Natural killer cell (primary cell): ENCODE data around the gene NHSL2. TPM values are rescaled to one million over a fixed set of nuclear protein-coding genes. Genes with fewer than 3 reads are reported as not detected.

ENCODE experiments used
- ATAC-seq, 3 donors: fragments of 150-1000 bp in 2 of 3; fragments of 200-7000 bp in 1 of 3; cut with Tn5 transposase; 1 replicate in 1 of 3; 2 replicates in 2 of 3; pipeline ENCODE4 v1.10.0; 2021; ENCODE audit warnings: mild to moderate bottlenecking in 2 of 3, moderate library complexity in 2 of 3
- DNase-seq, 2 donors: peaks; one replicate each; pipeline versions ENCODE4 v3.0.0 to v3.0.0-alpha.2; 2013 to 2021; ENCODE audit warnings: mixed read lengths in 1 of 2
- H3K27ac ChIP-seq: one replicate; pipeline ENCODE4 v1.5.1; 2013; ENCODE audit warnings: mild to moderate bottlenecking, low read length
- H3K27me3 ChIP-seq: one replicate; pipeline ENCODE4 v1.6.1; 2013; ENCODE audit warnings: low read length; ENCODE audit not compliant: control insufficient read depth, insufficient read depth
- H3K36me3 ChIP-seq: one replicate; pipeline ENCODE4 v1.6.1; 2013; ENCODE audit warnings: low read length; ENCODE audit not compliant: control insufficient read depth, insufficient read depth
- H3K4me1 ChIP-seq: one replicate; pipeline ENCODE4 v1.6.1; 2013; ENCODE audit warnings: low read length; ENCODE audit not compliant: control insufficient read depth, insufficient read depth
- H3K4me3 ChIP-seq: one replicate; pipeline ENCODE4 v1.5.1; 2013; ENCODE audit warnings: low read length
- H3K9me3 ChIP-seq: one replicate; pipeline ENCODE4 v1.6.1; 2013; ENCODE audit warnings: low read length; ENCODE audit not compliant: control insufficient read depth, insufficient read depth
- H3K27ac Mint-ChIP-seq, 2 donors: one replicate each; pipeline ENCODE4 v1.8.0; 2022; ENCODE audit warnings: mild to moderate bottlenecking in 2 of 2, mixed read lengths in 2 of 2, moderate library complexity in 1 of 2
- H3K27me3 Mint-ChIP-seq, 2 donors: one replicate each; pipeline ENCODE4 v1.8.0; 2022; ENCODE audit warnings: low read depth in 2 of 2, mixed read lengths in 2 of 2
- H3K36me3 Mint-ChIP-seq: one replicate; pipeline ENCODE4 v1.8.0; 2022; ENCODE audit warnings: mixed read lengths
- H3K4me1 Mint-ChIP-seq, 2 donors: one replicate each; pipeline ENCODE4 v1.8.0; 2022; ENCODE audit warnings: mixed read lengths in 2 of 2
- H3K4me3 Mint-ChIP-seq: one replicate; pipeline ENCODE4 v1.8.0; 2022; ENCODE audit warnings: mild to moderate bottlenecking, moderate library complexity, mixed read lengths
- H3K9me3 Mint-ChIP-seq, 2 donors: one replicate each; pipeline ENCODE4 v1.8.0; 2022; ENCODE audit warnings: mixed read lengths in 2 of 2
- CTCF ChIP-seq: fragments of 200-600 bp; IDR thresholded peaks from one replicate; pipeline ENCODE4 v1.8.0; 2022; ENCODE audit warnings: antibody characterized with exemption
- WGBS: methylation state at CpG from one replicate; pipeline ENCODE4 v1.1.7; 2013; ENCODE audit warnings: missing lambda C conversion rate; ENCODE audit not compliant: insufficient coverage; 5-methylcytosine and 5-hydroxymethylcytosine counted together
- intact Hi-C: fragments of 100-400 bp; cut with micrococcal nuclease; formaldehyde crosslinking; loops from one replicate; pipeline ENCODE4 v1.14.2; 2022
- total RNA-seq, 4 donors: library from RNA; stranded (reverse); fragments of 120-200 nt in 1 of 4; gene quantifications; one replicate each; pipeline versions ENCODE4 v1.2.3 to v1.2.4, GENCODE V29; 2013 to 2022

Gene NHSL2
- total RNA-seq, 3 donors from 2014 or later (not counting 1 experiment from before 2014, with no cell fraction given): 15.0 to 32.5 (median 30.8) TPM

- Mint-ChIP-seq H3K4me1 (peaks cover 12 to 20% of the 10 kb centered on the region in 2 donors), H3K4me3 (no peak overlapping the region), H3K27me3 (peaks cover 6 to 50% of the 10 kb centered on the region in 2 donors), H3K9me3 (no peaks in the 10 kb centered on the region), H3K36me3 (no peaks in the 10 kb centered on the region), H3K27ac (no peak overlapping the region)
- DNase-seq: no peak
- intact Hi-C loops: no loop called here
- Histone ChIP-seq H3K27ac (no peak overlapping the region), H3K4me1 (peaks cover 12% of the 10 kb centered on the region), H3K4me3 (no peak overlapping the region), H3K27me3 (no peaks in the 10 kb centered on the region), H3K9me3 (no peaks in the 10 kb centered on the region), H3K36me3 (no peaks in the 10 kb centered on the region)
- WGBS: 73% methylated on average over 7 of the region's 12 CpGs
- no peak for ATAC-seq
- no peak for TF ChIP-seq CTCF
These were observed 171.1 kb downstream of the NHSL2 start for GRCh38 chrX:72081605-72082320.

- DNase-seq (no peak), ATAC-seq (no peak)
- no peak overlapping the region for H3K27ac ChIP-seq
- H3K4me3 ChIP-seq: no peak overlapping the region
- no peaks in the 10 kb centered on the region for H3K36me3 ChIP-seq
- 80% methylated on average over 1 of the region's 2 CpGs for WGBS
- Mint-ChIP-seq H3K36me3 (no peaks in the 10 kb centered on the region), H3K4me3 (no peak overlapping the region), H3K9me3 (no peaks in the 10 kb centered on the region), H3K4me1 (peaks cover 14 to 23% of the 10 kb centered on the region in 2 donors), H3K27me3 (peaks cover 5 to 58% of the 10 kb centered on the region in 2 donors), H3K27ac (no peak overlapping the region)
- peaks cover 4% of the 10 kb centered on the region for H3K4me1 ChIP-seq
- TF ChIP-seq CTCF: no peak
- intact Hi-C loops: no loop called here
- no peaks in the 10 kb centered on the region for H3K27me3 ChIP-seq
- no peaks in the 10 kb centered on the region for H3K9me3 ChIP-seq
These were observed 172.6 kb downstream of the NHSL2 start for GRCh38 chrX:72083291-72083690.

GRCh38 chrX:72084114-72084513 lies 173.5 kb downstream of the NHSL2 start:
- no peak for ATAC-seq
- 93% methylated on average over 1 of the region's 1 CpG for WGBS
- TF ChIP-seq CTCF: no peak
- no peak overlapping the region for H3K27ac ChIP-seq
- H3K4me1 Mint-ChIP-seq: peaks cover 16 to 17% of the 10 kb centered on the region in 2 donors
- H3K36me3 ChIP-seq: no peaks in the 10 kb centered on the region
- intact Hi-C loops: no loop called here
- H3K36me3 Mint-ChIP-seq: no peaks in the 10 kb centered on the region
- no peak overlapping the region for H3K4me3 Mint-ChIP-seq
- H3K27ac Mint-ChIP-seq: peak overlapping the region in 1 of 2 donors; percentile 27
- peaks cover 3 to 59% of the 10 kb centered on the region in 2 donors for H3K27me3 Mint-ChIP-seq
- H3K27me3 ChIP-seq: no peaks in the 10 kb centered on the region
- no peak overlapping the region for H3K4me3 ChIP-seq
- no peaks in the 10 kb centered on the region for H3K4me1 ChIP-seq
- H3K9me3 Mint-ChIP-seq: no peaks in the 10 kb centered on the region
- H3K9me3 ChIP-seq: no peaks in the 10 kb centered on the region
- no peak for DNase-seq

GRCh38 chrX:72086995-72087394 lies 176.3 kb downstream of the NHSL2 start:
- H3K27ac Mint-ChIP-seq: no peak overlapping the region
- TF ChIP-seq CTCF: no peak
- H3K4me3 ChIP-seq: no peak overlapping the region
- no peaks in the 10 kb centered on the region for H3K9me3 Mint-ChIP-seq
- no peak overlapping the region for H3K4me3 Mint-ChIP-seq
- no peaks in the 10 kb centered on the region for H3K36me3 ChIP-seq
- no peaks in the 10 kb centered on the region for H3K36me3 Mint-ChIP-seq
- H3K9me3 ChIP-seq: no peaks in the 10 kb centered on the region
- no peaks in the 10 kb centered on the region for H3K27me3 ChIP-seq
- H3K4me1 ChIP-seq: no peaks in the 10 kb centered on the region
- DNase-seq (no peak), ATAC-seq (no peak)
- WGBS: no CpG with 5 or more reads among the region's 1 CpG
- peaks cover 11 to 15% of the 10 kb centered on the region in 2 donors for H3K4me1 Mint-ChIP-seq
- H3K27me3 Mint-ChIP-seq: peaks cover 0 to 47% of the 10 kb centered on the region in 2 donors
- intact Hi-C loops: no loop called here
- H3K27ac ChIP-seq: no peak overlapping the region
